ENCODE data around the gene SLC16A2.
"Not testable (repeated sequence)": the region's sequence is repeated elsewhere in the genome, so short reads cannot be mapped to it uniquely, and the experiment has no call there.

SLC16A2 gene

DNA sequence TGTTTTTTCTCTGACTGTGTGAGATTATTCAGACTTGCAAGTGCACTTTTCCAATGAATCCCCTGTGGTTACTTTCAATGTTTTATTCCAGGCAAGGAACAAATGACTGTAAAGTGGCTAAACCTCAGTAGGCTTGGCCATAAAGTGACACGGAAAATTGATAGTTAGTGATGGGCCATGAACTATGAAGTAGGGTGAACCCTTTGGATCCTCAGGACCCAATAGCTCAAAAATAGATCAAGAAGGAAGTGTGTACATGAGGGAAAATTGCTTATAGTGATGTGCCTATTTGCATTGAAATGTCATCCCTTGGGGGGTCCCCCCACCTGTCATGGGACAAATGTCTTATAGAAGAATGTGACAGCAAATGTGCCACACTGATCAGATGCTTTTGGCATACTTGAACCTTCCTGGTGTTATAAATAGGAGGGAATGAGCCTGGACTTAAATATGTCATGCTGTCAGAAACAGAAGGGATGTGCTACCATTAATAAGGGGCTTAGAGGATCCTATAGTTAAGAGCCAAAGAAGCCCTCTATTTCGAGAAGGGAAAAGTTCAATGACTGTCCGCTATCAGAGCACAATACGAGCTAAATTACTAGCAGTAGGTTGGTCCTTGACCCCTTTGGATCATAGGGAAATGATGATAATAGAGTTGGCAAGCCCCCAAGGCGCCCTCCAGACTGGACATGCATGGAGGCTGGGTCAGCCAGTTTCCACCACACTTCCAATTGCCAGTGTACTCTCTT, 30.3 kb downstream of the SLC16A2 start:
- no peak overlapping the region for H3K4me3 ChIP-seq (ENCODE audit: low read depth, low read length)
- TF ChIP-seq CTCF (IDR thresholded peaks at IDR 0.05; ENCODE audit: borderline replicate concordance, insufficient read depth, low read depth, low read length): no peak

DNA sequence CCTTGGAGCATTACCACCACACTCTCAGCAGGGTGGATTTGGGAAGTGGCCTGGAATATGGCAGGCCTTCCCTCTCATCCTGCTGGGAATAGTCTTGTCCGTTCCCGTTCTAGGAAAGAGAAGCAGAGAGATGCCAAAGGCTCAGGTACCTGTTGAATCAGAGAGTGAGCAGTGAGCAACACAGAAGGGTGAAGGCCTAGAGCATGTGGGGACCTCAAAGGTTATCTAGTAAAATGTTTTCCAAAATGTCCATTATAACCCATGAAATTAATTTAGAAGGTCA, 30.8 kb downstream of the SLC16A2 start:
- no peak for TF ChIP-seq CTCF (IDR thresholded peaks at IDR 0.05; ENCODE audit: borderline replicate concordance, insufficient read depth, low read depth, low read length)
- no peak overlapping the region for H3K4me3 ChIP-seq (ENCODE audit: low read depth, low read length)

GRCh38 chrX:74453178-74453577, 31.9 kb downstream of the SLC16A2 start:
- no peak for TF ChIP-seq CTCF (IDR thresholded peaks at IDR 0.05; ENCODE audit: borderline replicate concordance, insufficient read depth, low read depth, low read length)
- H3K4me3 ChIP-seq (ENCODE audit: low read depth, low read length): no peak overlapping the region

DNA sequence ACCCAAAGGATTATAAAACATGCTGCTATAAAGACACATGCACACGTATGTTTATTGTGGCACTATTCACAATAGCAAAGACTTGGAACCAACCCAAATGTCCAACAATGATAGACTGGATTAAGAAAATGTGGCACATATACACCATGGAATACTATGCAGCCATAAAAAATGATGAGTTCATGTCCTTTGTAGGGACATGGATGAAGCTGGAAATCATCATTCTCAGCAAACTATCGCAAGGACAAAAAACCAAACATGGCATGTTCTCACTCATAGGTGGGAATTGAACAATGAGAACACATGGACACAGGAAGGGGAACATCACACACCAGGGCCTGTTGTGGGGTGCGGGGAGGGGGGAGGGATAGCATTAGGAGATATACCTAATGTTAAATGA, 32.9 kb downstream of the SLC16A2 start:
- H3K4me3 ChIP-seq (ENCODE audit: low read depth, low read length): not testable (repeated sequence)

GRCh38 chrX:74458736-74459135, 37.4 kb downstream of the SLC16A2 start:
- no peak for TF ChIP-seq CTCF (IDR thresholded peaks at IDR 0.05; ENCODE audit: borderline replicate concordance, insufficient read depth, low read depth, low read length)
- H3K4me3 ChIP-seq (ENCODE audit: low read depth, low read length): no peak overlapping the region

GRCh38 chrX:74461384-74461783, 40.1 kb downstream of the SLC16A2 start:
- TF ChIP-seq CTCF (IDR thresholded peaks at IDR 0.05; ENCODE audit: borderline replicate concordance, insufficient read depth, low read depth, low read length): no peak
- H3K4me3 ChIP-seq (ENCODE audit: low read depth, low read length): no peak overlapping the region

DNA sequence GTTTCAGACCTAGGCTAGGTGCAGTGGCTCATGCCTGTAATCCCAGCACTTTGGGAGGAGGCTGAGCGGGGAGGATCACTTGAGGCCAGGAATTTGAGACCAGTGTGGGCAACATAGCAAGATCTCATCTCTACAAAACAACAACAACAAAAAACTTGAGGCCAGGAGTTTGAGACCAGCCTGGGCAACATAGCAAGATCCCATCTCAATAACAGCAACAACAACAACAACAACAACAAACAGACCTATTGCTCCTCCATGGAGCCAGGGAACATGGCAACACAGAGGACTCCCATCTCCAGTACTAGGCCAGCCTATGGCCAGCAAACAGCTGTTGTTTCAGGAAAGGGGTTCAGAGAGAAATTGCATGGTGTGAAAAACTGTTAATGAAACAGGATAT, 43.4 kb downstream of the SLC16A2 start:
- H3K4me3 ChIP-seq (ENCODE audit: low read depth, low read length): no peak overlapping the region
- TF ChIP-seq CTCF (IDR thresholded peaks at IDR 0.05; ENCODE audit: borderline replicate concordance, insufficient read depth, low read depth, low read length): no peak

GRCh38 chrX:74465424-74465823, 44.1 kb downstream of the SLC16A2 start:
- TF ChIP-seq CTCF (IDR thresholded peaks at IDR 0.05; ENCODE audit: borderline replicate concordance, insufficient read depth, low read depth, low read length): no peak
- H3K4me3 ChIP-seq (ENCODE audit: low read depth, low read length): no peak overlapping the region
